Activated T-cell treated with anti-CD3 and anti-CD28 coated beads, Interleukin-2, amount 50 U/mL, for 72 hours (primary cell): ENCODE data around the gene LIMCH1. TPM values are rescaled to one million over a fixed set of nuclear protein-coding genes. Genes with fewer than 3 reads are reported as not detected.
A peak's percentile ranks its signal among the peaks of the same experiment; 100 is the strongest.
"Not testable (repeated sequence)": the region's sequence is repeated elsewhere in the genome, so short reads cannot be mapped to it uniquely, and the experiment has no call there.

ENCODE experiments used
- ATAC-seq, 2 donors: fragments of 150-1000 bp; cut with Tn5 transposase; replicated peaks in 1 of 2; 2 replicates each; pipeline ENCODE4 v1.10.0; 2021; ENCODE audit warnings: moderate library complexity in 2 of 2, mild to moderate bottlenecking in 1 of 2
- DNase-seq, 2 donors: peaks; one replicate each; pipeline ENCODE4 v3.0.0; 2021 to 2022; ENCODE audit warnings: mixed read lengths in 1 of 2
- H3K27ac Mint-ChIP-seq: one replicate; pipeline ENCODE4 v1.8.0; 2022; ENCODE audit warnings: mild to moderate bottlenecking, moderate library complexity, mixed read lengths
- H3K27me3 Mint-ChIP-seq: one replicate; pipeline ENCODE4 v1.8.0; 2022; ENCODE audit warnings: low read depth, mixed read lengths
- H3K36me3 Mint-ChIP-seq, 2 donors: one replicate each; pipeline ENCODE4 v1.8.0; 2022; ENCODE audit warnings: mixed read lengths in 2 of 2, mild to moderate bottlenecking in 1 of 2; ENCODE audit not compliant: insufficient read depth in 2 of 2
- H3K4me1 Mint-ChIP-seq: one replicate; pipeline ENCODE4 v1.8.0; 2022; ENCODE audit warnings: low read depth, mixed read lengths
- H3K4me3 Mint-ChIP-seq, 2 donors: one replicate each; pipeline ENCODE4 v1.8.0; 2022; ENCODE audit warnings: mild to moderate bottlenecking in 2 of 2, mixed read lengths in 2 of 2, moderate library complexity in 2 of 2
- H3K9me3 Mint-ChIP-seq, 2 donors: one replicate each; pipeline ENCODE4 v1.8.0; 2022; ENCODE audit warnings: mixed read lengths in 2 of 2
- total RNA-seq, 2 donors: library from RNA; stranded (reverse); gene quantifications; one replicate each; pipeline ENCODE4 v1.2.3, GENCODE V29; 2022

Gene LIMCH1
- total RNA-seq, 2 donors from 2014 or later: not detected

- Mint-ChIP-seq H3K27me3 (no peaks in the 10 kb centered on the region), H3K4me1 (no peaks in the 10 kb centered on the region), H3K9me3 (peaks cover 6 to 9% of the 10 kb centered on the region in 2 donors), H3K27ac (no peak overlapping the region), H3K4me3 (no peak overlapping the region), H3K36me3 (peaks cover 3 to 6% of the 10 kb centered on the region in 2 donors)
- DNase-seq (no peak), ATAC-seq (no peak)
Observed at GRCh38 chr4:41723286-41723685, 185.3 kb downstream of the LIMCH1 start.

GRCh38 chr4:41725254-41725653 lies 187.3 kb downstream of the LIMCH1 start:
- Mint-ChIP-seq H3K27ac (no peak overlapping the region), H3K4me3 (no peak overlapping the region), H3K9me3 (peaks cover 5 to 6% of the 10 kb centered on the region in 2 donors), H3K27me3 (no peaks in the 10 kb centered on the region), H3K36me3 (peaks cover 2 to 3% of the 10 kb centered on the region in 2 donors), H3K4me1 (no peaks in the 10 kb centered on the region)
- ATAC-seq (no peak), DNase-seq (no peak)

- no peaks in the 10 kb centered on the region for H3K4me1 Mint-ChIP-seq
- ATAC-seq: no peak
- H3K36me3 Mint-ChIP-seq: peaks cover 2 to 3% of the 10 kb centered on the region in 2 donors
Observed at GRCh38 chr4:41727861-41728572, 190.1 kb downstream of the LIMCH1 start.

GRCh38 chr4:41728573-41728913 lies 190.6 kb downstream of the LIMCH1 start:
- DNase-seq (no peak), ATAC-seq (no peak)
- H3K4me3 Mint-ChIP-seq: no peak overlapping the region
- no peak overlapping the region for H3K27ac Mint-ChIP-seq
- H3K4me1 Mint-ChIP-seq: no peaks in the 10 kb centered on the region
- H3K27me3 Mint-ChIP-seq: peaks cover 5% of the 10 kb centered on the region
- peaks cover 2 to 3% of the 10 kb centered on the region in 2 donors for H3K36me3 Mint-ChIP-seq
- H3K9me3 Mint-ChIP-seq: peaks cover 5 to 8% of the 10 kb centered on the region in 2 donors

More at GRCh38 chr4:41727861-41728572, 190.1 kb downstream of the LIMCH1 start:
- no peak for DNase-seq
- H3K4me3 Mint-ChIP-seq: no peak overlapping the region
- peaks cover 5% of the 10 kb centered on the region for H3K27me3 Mint-ChIP-seq
- peaks cover 5 to 8% of the 10 kb centered on the region in 2 donors for H3K9me3 Mint-ChIP-seq
- H3K27ac Mint-ChIP-seq: no peak overlapping the region

- DNase-seq (no peak), ATAC-seq (no peak)
- Mint-ChIP-seq H3K27me3 (peaks cover 5% of the 10 kb centered on the region), H3K36me3 (peaks cover 0 to 1% of the 10 kb centered on the region in 2 donors), H3K27ac (no peak overlapping the region), H3K4me1 (no peaks in the 10 kb centered on the region), H3K4me3 (no peak overlapping the region), H3K9me3 (peaks cover 1 to 6% of the 10 kb centered on the region in 2 donors)
Observed at GRCh38 chr4:41731569-41732126, 193.7 kb downstream of the LIMCH1 start.

- Mint-ChIP-seq H3K36me3 (peaks cover 0 to 1% of the 10 kb centered on the region in 2 donors), H3K9me3 (peaks cover 1 to 5% of the 10 kb centered on the region in 2 donors), H3K4me3 (no peak overlapping the region), H3K27ac (no peak overlapping the region), H3K27me3 (peaks cover 5% of the 10 kb centered on the region), H3K4me1 (no peaks in the 10 kb centered on the region)
- ATAC-seq (no peak), DNase-seq (no peak)
Observed at GRCh38 chr4:41734371-41734770, 196.4 kb downstream of the LIMCH1 start.

- H3K27ac Mint-ChIP-seq, H3K4me3 Mint-ChIP-seq, DNase-seq, H3K4me1 Mint-ChIP-seq, H3K27me3 Mint-ChIP-seq, H3K36me3 Mint-ChIP-seq, H3K9me3 Mint-ChIP-seq, ATAC-seq: not testable (repeated sequence)
Observed at GRCh38 chr4:41737491-41737890, 199.5 kb downstream of the LIMCH1 start.

GRCh38 chr4:41741354-41741753 lies 203.4 kb downstream of the LIMCH1 start:
- Mint-ChIP-seq H3K4me3 (no peak overlapping the region), H3K36me3 (peaks cover 2 to 5% of the 10 kb centered on the region in 2 donors), H3K27ac (no peak overlapping the region), H3K9me3 (peaks cover 0 to under 1% of the 10 kb centered on the region in 2 donors), H3K27me3 (peaks cover 28% of the 10 kb centered on the region), H3K4me1 (peaks cover 5% of the 10 kb centered on the region)
- no peak for ATAC-seq
- DNase-seq: no peak

- H3K4me3 Mint-ChIP-seq: no peak overlapping the region
- H3K27ac Mint-ChIP-seq: no peak overlapping the region
- DNase-seq (no peak), ATAC-seq (no peak)
- peaks cover 5% of the 10 kb centered on the region for H3K4me1 Mint-ChIP-seq
- H3K36me3 Mint-ChIP-seq: peaks cover 2 to 5% of the 10 kb centered on the region in 2 donors
- H3K27me3 Mint-ChIP-seq: peaks cover 60% of the 10 kb centered on the region
- H3K9me3 Mint-ChIP-seq: no peaks in the 10 kb centered on the region
Observed at GRCh38 chr4:41744572-41745291, 206.8 kb downstream of the LIMCH1 start.

GRCh38 chr4:41745292-41746024 lies 207.5 kb downstream of the LIMCH1 start:
- ATAC-seq: no peak
- peaks cover 68% of the 10 kb centered on the region for H3K27me3 Mint-ChIP-seq
- H3K4me1 Mint-ChIP-seq: peaks cover 5% of the 10 kb centered on the region
- DNase-seq: no peak
- no peak overlapping the region for H3K4me3 Mint-ChIP-seq
- H3K36me3 Mint-ChIP-seq: peaks cover 2 to 5% of the 10 kb centered on the region in 2 donors
- H3K27ac Mint-ChIP-seq: no peak overlapping the region
- H3K9me3 Mint-ChIP-seq: no peaks in the 10 kb centered on the region

- no peak overlapping the region for H3K27ac Mint-ChIP-seq
- H3K36me3 Mint-ChIP-seq: peaks cover 2 to 5% of the 10 kb centered on the region in 2 donors
- peaks cover 73% of the 10 kb centered on the region for H3K27me3 Mint-ChIP-seq
- H3K4me1 Mint-ChIP-seq: peaks cover 5% of the 10 kb centered on the region
- ATAC-seq: no peak
- H3K4me3 Mint-ChIP-seq: peak overlapping the region in 1 of 2 donors; percentile 34
- no peaks in the 10 kb centered on the region for H3K9me3 Mint-ChIP-seq
- no peak for DNase-seq
Observed at GRCh38 chr4:41746025-41746439, 208.1 kb downstream of the LIMCH1 start.

- ATAC-seq: no peak
- peaks cover 5% of the 10 kb centered on the region for H3K4me1 Mint-ChIP-seq
Observed at GRCh38 chr4:41746440-41747229, 208.7 kb downstream of the LIMCH1 start.

More at GRCh38 chr4:41746440-41747229, 208.7 kb downstream of the LIMCH1 start:
- no peaks in the 10 kb centered on the region for H3K9me3 Mint-ChIP-seq
- peaks cover 79% of the 10 kb centered on the region for H3K27me3 Mint-ChIP-seq
- no peak overlapping the region for H3K4me3 Mint-ChIP-seq
- no peak overlapping the region for H3K27ac Mint-ChIP-seq
- DNase-seq: no peak
- peaks cover 2 to 5% of the 10 kb centered on the region in 2 donors for H3K36me3 Mint-ChIP-seq
